OCI-LY3 (cell line): ENCODE data around the gene CAVIN3.
A peak's percentile ranks its signal among the peaks of the same experiment; 100 is the strongest.

ENCODE experiments used
- H2AFZ ChIP-seq: fragments of 200-600, 300-600 bp; shearing (Covaris generic); 2 replicates; pipeline ENCODE4 v1.6.0; 2014; ENCODE audit warnings: antibody characterized with exemption, low read depth, low read length
- H3K27ac ChIP-seq: fragments of 200-600, 300-600 bp; sonication (generic); 2 replicates; pipeline ENCODE4 v1.5.1; 2014; ENCODE audit warnings: mild to moderate bottlenecking, low read length, moderate library complexity, mixed read lengths
- H3K27me3 ChIP-seq: fragments of 200-600, 300-600 bp; sonication (generic); 2 replicates; pipeline ENCODE4 v1.6.1; 2014; ENCODE audit warnings: low read depth, low read length, mixed read lengths
- H3K36me3 ChIP-seq: fragments of 200-600, 300-600 bp; sonication (generic); replicated peaks from 2 replicates; pipeline ENCODE3; 2014; ENCODE audit warnings: low read depth, low read length, mixed read lengths
- H3K4me1 ChIP-seq: fragments of 300-600, 200-600 bp; sonication (generic); 2 replicates; pipeline ENCODE4 v1.6.1; 2014; ENCODE audit warnings: low read length, mixed read lengths
- H3K4me2 ChIP-seq: fragments of 200-600, 300-600 bp; sonication (generic); 2 replicates; pipeline ENCODE4 v1.6.1; 2014; ENCODE audit warnings: low read length, mixed read lengths
- H3K4me3 ChIP-seq: fragments of 300-600, 200-600 bp; sonication (generic); 2 replicates; pipeline ENCODE4 v1.5.1; 2014; ENCODE audit warnings: antibody characterized with exemption, mild to moderate bottlenecking, low read length, moderate library complexity
- H3K79me2 ChIP-seq: fragments of 300-600, 200-600 bp; shearing (Covaris generic); 2 replicates; pipeline ENCODE4 v1.6.1; 2014; ENCODE audit warnings: mild to moderate bottlenecking, low read length, mixed read lengths
- H3K9ac ChIP-seq: fragments of 300-600, 200-600 bp; shearing (Covaris generic); 2 replicates; pipeline ENCODE4 v1.6.0; 2014; ENCODE audit warnings: mild to moderate bottlenecking, low read length, moderate library complexity
- H3K9me3 ChIP-seq: fragments of 200-600, 300-600 bp; shearing (Covaris generic); 2 replicates; pipeline ENCODE4 v1.6.1; 2014; ENCODE audit warnings: low read length, mixed read lengths; ENCODE audit not compliant: insufficient read depth
- H4K20me1 ChIP-seq: fragments of 200-600, 300-600 bp; sonication (generic); 2 replicates; pipeline ENCODE4 v1.6.1; 2016; ENCODE audit warnings: low read length, mixed read lengths; ENCODE audit not compliant: insufficient read depth
- CTCF ChIP-seq: fragments of 200-600, 300-600 bp; sonication (generic); IDR thresholded peaks from 2 replicates; pipeline ENCODE4 v1.5.1; 2014; ENCODE audit warnings: antibody characterized with exemption, low read length, low read depth
- EZH2phosphoT487 ChIP-seq: fragments of 200-600 bp; shearing (Covaris generic); IDR thresholded peaks from 2 replicates; pipeline ENCODE4 v1.6.1; 2018; ENCODE audit warnings: antibody characterized with exemption, mixed run types, low read depth

CAVIN3 gene, protein sequence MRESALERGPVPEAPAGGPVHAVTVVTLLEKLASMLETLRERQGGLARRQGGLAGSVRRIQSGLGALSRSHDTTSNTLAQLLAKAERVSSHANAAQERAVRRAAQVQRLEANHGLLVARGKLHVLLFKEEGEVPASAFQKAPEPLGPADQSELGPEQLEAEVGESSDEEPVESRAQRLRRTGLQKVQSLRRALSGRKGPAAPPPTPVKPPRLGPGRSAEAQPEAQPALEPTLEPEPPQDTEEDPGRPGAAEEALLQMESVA

DNA sequence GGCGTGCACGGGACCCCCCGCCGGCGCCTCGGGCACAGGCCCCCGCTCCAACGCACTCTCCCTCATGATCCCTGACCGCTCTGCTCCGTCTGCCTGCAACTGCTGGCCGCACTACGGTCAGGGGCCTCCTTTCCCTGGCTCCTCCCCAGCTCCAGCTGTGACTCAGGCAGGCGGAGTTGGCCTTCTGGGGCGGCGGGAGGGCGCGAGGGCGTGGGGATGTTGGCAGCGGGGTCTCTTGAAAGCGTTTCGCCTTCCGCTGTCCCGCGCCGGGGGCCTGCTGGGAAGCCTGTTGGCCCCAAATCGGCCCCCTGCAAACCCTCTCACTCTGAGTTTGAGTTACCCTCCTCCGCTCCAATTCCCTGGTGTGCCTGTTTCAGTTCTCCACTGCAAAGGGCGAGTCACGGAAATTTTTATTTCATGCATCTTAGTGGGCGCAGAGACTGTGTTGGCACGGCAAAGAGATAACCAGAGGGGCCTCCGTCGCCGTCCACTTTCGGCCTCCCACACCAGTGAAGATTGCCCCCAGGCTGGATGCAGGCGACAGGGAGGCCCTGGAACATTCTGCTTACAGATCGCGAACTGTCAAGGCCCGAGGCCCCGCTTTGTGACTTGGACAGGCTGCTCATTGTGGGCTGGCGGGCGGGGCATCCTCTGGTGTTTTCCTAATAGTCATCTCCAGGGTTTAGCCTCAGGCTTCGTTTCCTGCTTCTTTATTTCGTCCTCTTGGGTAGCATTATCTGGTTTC is at the start of gene CAVIN3:
Gene CAVIN3, minus strand, starts transcription at position 91 of the 745 bp plus-strand sequence. Its CDS starts 25 bp downstream, at position 66.
- H4K20me1 ChIP-seq: no peaks in the 10 kb centered on the region
- no peaks in the 10 kb centered on the region for H3K9me3 ChIP-seq
- no peak within 1 kb of the TSS for H3K27ac ChIP-seq
- no peaks in the 10 kb centered on the region for H3K79me2 ChIP-seq
- H3K36me3 ChIP-seq: no peaks in the 10 kb centered on the region
- H3K9ac ChIP-seq: no peak within 1 kb of the TSS
- H3K27me3 ChIP-seq: no peaks in the 10 kb centered on the region
- H2AFZ ChIP-seq: no peak within 1 kb of the TSS
- no peak for TF ChIP-seq CTCF
- TF ChIP-seq EZH2phosphoT487: no peak
- H3K4me3 ChIP-seq: no peak within 1 kb of the TSS
- H3K4me1 ChIP-seq: no peaks in the 10 kb centered on the region
- H3K4me2 ChIP-seq: no peak within 1 kb of the TSS

- H3K9ac ChIP-seq: no peak overlapping the region
- no peak overlapping the region for H3K4me2 ChIP-seq
Measured at GRCh38 chr11:6365659-6366058, 45.4 kb upstream of the CAVIN3 start.

DNA sequence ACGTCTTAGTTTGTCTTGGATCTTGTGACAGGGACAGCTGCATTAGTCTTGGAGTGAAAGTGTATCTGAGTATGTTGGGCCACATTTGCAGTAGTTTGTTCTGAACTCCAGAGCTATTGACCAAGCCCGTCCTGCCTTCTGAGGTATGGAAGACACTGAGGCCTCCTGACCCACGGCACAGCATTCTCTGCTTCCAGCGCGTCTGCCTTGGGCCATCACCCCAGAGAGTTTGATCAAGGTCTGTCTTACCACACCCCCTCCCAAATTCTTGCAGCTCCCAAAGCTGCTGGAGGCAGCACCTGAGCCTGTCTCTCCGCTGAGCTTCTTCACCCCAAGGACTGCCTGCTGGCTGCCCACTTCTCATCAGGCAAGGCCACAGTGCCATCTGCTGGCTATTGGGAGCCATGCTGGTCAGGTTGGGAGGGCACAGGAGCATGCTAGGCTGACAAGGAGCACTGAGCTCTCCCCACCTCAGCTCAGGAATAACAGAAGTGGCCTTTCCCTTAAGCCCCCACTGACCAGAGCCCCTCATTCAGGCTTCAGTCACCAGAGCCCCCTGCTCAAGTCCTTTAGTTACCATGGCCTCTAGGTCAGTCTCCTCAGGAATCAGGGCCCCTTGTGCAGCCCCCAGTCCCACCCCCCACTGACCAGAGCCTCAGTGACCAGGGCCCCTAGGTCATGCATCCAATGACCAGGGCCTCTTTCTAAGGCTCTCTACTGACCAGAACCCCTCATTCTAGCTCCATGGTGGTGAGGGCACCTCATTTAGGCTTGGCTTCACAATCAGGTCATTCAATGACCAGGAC is 42.8 kb upstream of the CAVIN3 start:
- Histone ChIP-seq H3K4me2 (no peak overlapping the region), H3K79me2 (no peaks in the 10 kb centered on the region), H3K27me3 (peaks cover 12% of the 10 kb centered on the region), H2AFZ (no peak overlapping the region; the same call in 1 of the 2 replicates), H3K27ac (no peak overlapping the region), H3K36me3 (no peaks in the 10 kb centered on the region), H3K4me1 (no peaks in the 10 kb centered on the region), H3K9ac (no peak overlapping the region), H3K4me3 (no peak overlapping the region), H3K9me3 (no peaks in the 10 kb centered on the region), H4K20me1 (no peaks in the 10 kb centered on the region)
- TF ChIP-seq CTCF (peak; percentile 85), EZH2phosphoT487 (no peak)

More at GRCh38 chr11:6365659-6366058, 45.4 kb upstream of the CAVIN3 start:
- no peaks in the 10 kb centered on the region for H3K9me3 ChIP-seq
- TF ChIP-seq EZH2phosphoT487: no peak
- TF ChIP-seq CTCF: no peak
- H3K4me3 ChIP-seq: no peak overlapping the region
- no peaks in the 10 kb centered on the region for H3K4me1 ChIP-seq
- H3K79me2 ChIP-seq: no peaks in the 10 kb centered on the region
- no peak overlapping the region for H2AFZ ChIP-seq
- no peaks in the 10 kb centered on the region for H4K20me1 ChIP-seq
- H3K36me3 ChIP-seq: no peaks in the 10 kb centered on the region
- peaks cover 12% of the 10 kb centered on the region for H3K27me3 ChIP-seq
- H3K27ac ChIP-seq: no peak overlapping the region
